ENCODE data around the gene NPL.

Gene NPL

GRCh38 chr1:182754087-182754486 is 35.5 kb upstream of the NPL start:
- H3K27me3 ChIP-seq = peaks cover 0 to 3% of the 10 kb centered on the region in 2 donors
- H3K27ac ChIP-seq = no peak overlapping the region
- TF ChIP-seq, protein P1, sequence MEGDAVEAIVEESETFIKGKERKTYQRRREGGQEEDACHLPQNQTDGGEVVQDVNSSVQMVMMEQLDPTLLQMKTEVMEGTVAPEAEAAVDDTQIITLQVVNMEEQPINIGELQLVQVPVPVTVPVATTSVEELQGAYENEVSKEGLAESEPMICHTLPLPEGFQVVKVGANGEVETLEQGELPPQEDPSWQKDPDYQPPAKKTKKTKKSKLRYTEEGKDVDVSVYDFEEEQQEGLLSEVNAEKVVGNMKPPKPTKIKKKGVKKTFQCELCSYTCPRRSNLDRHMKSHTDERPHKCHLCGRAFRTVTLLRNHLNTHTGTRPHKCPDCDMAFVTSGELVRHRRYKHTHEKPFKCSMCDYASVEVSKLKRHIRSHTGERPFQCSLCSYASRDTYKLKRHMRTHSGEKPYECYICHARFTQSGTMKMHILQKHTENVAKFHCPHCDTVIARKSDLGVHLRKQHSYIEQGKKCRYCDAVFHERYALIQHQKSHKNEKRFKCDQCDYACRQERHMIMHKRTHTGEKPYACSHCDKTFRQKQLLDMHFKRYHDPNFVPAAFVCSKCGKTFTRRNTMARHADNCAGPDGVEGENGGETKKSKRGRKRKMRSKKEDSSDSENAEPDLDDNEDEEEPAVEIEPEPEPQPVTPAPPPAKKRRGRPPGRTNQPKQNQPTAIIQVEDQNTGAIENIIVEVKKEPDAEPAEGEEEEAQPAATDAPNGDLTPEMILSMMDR (IDR thresholded peaks at IDR 0.05) = no peak
- DNase-seq = no peak
- H3K4me1 ChIP-seq = no peaks in the 10 kb centered on the region
- H3K36me3 ChIP-seq = no peaks in the 10 kb centered on the region
- intact Hi-C loops (cut with DNase I; ENCODE audit: low total_unique reads) = no loop called here
- no peak overlapping the region for H3K4me3 ChIP-seq
- no peaks in the 10 kb centered on the region for H3K9me3 ChIP-seq

DNA sequence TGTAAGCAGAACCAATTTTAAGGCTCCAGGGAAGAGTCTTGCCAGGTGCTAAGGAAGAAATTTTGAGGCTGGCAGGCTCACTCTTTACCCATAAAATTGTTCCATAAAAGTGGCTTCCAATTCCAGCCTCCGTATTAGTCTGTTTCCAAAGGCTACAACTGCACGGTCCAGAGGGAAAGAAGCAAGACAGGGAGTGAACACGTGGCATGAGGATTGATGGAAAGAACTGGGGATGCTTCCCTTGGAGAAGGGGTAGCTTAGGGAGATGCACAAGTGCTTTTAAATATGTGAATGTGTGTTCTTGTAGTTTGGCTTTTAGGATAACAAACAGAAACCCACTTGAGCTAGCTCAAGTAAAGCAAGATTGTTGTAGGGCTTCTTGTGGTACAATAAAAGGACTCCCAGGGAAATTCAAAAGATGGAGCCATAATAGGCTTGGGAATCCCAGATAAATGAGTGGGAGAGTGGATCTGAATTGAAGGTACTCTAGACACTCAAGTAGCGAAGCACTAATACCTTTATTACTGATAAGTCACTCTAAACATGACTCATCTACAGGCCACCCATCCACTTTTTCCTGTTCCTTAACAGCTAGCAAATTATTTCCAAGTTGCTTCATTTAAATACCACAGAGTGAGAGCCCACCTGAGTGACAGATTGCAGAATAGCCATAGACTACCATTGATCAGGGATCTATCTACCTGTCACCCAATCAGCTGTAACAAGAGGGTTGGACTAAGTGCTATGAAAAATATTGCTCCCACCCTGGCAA is 34.8 kb upstream of the NPL start:
- H3K4me1 ChIP-seq = no peaks in the 10 kb centered on the region
- no peak overlapping the region for H3K27ac ChIP-seq
- TF ChIP-seq, protein P1 (IDR thresholded peaks at IDR 0.05) = no peak
- H3K9me3 ChIP-seq = no peaks in the 10 kb centered on the region
- intact Hi-C loops (cut with DNase I; ENCODE audit: low total_unique reads) = no loop called here
- no peak for DNase-seq
- H3K27me3 ChIP-seq = peaks cover 0 to 3% of the 10 kb centered on the region in 2 donors
- H3K36me3 ChIP-seq = no peaks in the 10 kb centered on the region
- no peak overlapping the region for H3K4me3 ChIP-seq

GRCh38 chr1:182755632-182756031 is 33.9 kb upstream of the NPL start:
- H3K27me3 ChIP-seq = peaks cover 0 to 3% of the 10 kb centered on the region in 2 donors
- intact Hi-C loops (cut with DNase I; ENCODE audit: low total_unique reads) = no loop called here
- no peaks in the 10 kb centered on the region for H3K36me3 ChIP-seq
- no peaks in the 10 kb centered on the region for H3K4me1 ChIP-seq
- no peak for DNase-seq
- H3K9me3 ChIP-seq = no peaks in the 10 kb centered on the region
- H3K27ac ChIP-seq = no peak overlapping the region
- no peak overlapping the region for H3K4me3 ChIP-seq
- TF ChIP-seq, protein P1 (IDR thresholded peaks at IDR 0.05) = no peak

DNA sequence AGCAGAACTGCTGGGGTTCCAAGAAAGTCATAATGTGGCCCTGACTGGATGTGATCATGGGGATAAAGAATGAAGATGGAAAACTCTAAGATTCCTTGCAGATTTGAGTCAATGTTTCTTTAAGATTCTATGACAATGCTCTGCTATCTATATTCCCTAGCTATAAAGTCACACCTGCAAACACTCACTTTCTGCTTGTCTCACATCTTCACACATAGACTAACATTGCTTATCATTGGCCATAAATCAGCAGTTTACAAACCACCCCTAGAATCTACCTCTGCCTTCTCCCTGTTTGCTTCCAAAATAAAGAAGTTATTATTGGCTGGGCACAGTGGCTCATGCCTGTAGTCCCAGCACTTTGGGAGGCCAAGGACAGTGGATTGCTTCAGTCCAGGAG is 33.1 kb upstream of the NPL start:
- Histone ChIP-seq H3K27ac (no peak overlapping the region), H3K36me3 (no peaks in the 10 kb centered on the region), H3K9me3 (no peaks in the 10 kb centered on the region), H3K27me3 (peaks cover 0 to 3% of the 10 kb centered on the region in 2 donors), H3K4me3 (no peak overlapping the region), H3K4me1 (no peaks in the 10 kb centered on the region)
- TF ChIP-seq, protein P1 (IDR thresholded peaks at IDR 0.05) = no peak
- intact Hi-C loops (cut with DNase I; ENCODE audit: low total_unique reads) = no loop called here
- DNase-seq = no peak

DNA sequence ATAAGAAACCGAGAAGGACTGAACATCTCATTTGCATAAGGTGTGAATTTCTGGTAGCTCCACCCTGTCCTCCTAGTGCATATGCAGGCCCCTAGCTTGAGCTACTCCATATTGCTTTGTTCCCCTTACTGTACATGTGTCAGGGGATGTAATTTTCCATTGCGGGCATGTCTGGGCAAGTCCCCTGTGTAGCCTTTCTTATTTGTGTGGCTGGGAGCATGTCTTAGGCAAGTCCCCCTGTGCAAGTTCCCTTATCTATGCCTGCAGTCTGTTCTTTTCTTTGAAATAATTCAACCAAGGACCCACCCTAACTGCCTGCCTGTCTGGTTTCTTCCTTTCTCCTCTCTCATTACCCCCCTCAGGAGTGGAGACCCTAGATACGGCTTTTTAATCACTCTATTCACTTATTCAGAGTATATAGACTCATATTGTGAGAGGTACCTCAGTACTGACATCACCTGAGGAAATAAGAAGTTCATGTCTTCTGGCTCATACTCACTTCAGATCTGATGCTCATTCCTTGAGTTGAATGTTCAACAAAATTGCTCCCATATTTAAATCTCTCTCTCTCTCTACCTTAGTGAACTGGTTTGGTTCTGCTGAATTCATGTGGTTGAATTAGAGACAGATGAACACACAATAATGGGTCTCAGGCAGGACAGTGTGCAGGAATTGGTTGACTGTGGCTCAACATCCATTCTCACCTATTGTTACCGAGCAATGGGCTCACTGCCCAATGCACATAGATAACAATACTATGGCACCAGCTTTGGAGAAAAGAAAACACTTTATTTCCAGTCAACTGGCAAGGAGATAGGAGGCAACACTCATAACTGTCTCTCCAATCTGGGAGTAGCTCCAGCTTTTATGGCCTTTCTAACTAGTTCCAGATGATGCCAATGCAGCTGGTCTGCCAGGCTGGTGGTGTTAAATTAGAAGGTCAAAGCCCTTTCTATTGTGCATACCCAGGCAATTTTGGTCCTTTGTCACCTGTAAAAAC is 27.9 kb upstream of the NPL start:
- no peak overlapping the region for H3K4me3 ChIP-seq
- H3K9me3 ChIP-seq = no peaks in the 10 kb centered on the region
- intact Hi-C loops (cut with DNase I; ENCODE audit: low total_unique reads) = no loop called here
- no peaks in the 10 kb centered on the region for H3K36me3 ChIP-seq
- no peak for DNase-seq
- TF ChIP-seq, protein P1 (IDR thresholded peaks at IDR 0.05) = no peak
- H3K4me1 ChIP-seq = peaks cover 0 to 6% (median 2%) of the 10 kb centered on the region in 4 donors
- H3K27ac ChIP-seq = no peak overlapping the region
- no peaks in the 10 kb centered on the region for H3K27me3 ChIP-seq

Data from tibial artery (tissue), 4 donors.